Stimulated activated CD4-positive, alpha-beta T cell treated with anti-CD3 and anti-CD28 coated beads, TNF-alpha, amount 100 ng/mL, for 4 hours (primary cell): ENCODE measurements around the gene DOCK9.

ENCODE experiments used
- DNase-seq, 3 experiments: peaks; one replicate each; pipeline ENCODE4 v3.0.0-alpha.2; 2020; ENCODE audit warnings: low read depth in 3 of 3

The DOCK9 gene

DNA sequence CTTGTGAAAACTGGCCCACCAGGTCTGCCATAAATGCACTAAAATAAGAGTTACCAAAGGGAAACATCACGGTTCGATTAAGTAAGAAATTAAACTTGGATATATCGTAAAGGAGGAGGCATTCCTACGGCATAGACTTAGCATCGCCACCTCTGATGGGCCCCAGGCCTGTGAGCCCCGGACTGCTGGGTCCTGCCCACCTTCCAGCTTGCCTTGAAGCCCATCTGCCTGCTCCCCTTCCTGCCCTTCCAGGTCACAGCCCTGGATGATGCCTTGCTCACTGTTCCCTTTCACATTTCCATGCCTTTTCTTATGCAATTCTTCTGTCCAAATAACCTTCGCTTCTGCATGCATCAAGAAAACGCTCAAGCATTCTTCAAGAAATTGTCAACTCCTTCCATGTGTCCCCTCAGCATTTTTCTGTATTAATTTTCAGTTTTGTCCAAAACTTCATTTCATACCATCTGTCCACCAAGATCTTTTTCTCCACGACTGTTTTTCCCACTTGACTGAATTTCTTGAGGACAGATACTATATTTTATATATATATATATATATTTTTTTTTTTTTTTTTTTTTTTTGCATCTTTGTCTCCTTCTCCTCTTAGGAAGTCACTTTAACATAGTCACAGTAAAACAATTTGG lies 91.2 kb downstream of the DOCK9 start:
- no peak for DNase-seq

GRCh38 chr13:98885600-98885999 lies 92.3 kb downstream of the DOCK9 start:
- no peak for DNase-seq

GRCh38 chr13:98883998-98884397 lies 93.9 kb downstream of the DOCK9 start:
- DNase-seq: no peak

- DNase-seq: no peak
Observed at GRCh38 chr13:98881390-98881789, 96.5 kb downstream of the DOCK9 start.

- DNase-seq: no peak
Observed at GRCh38 chr13:98880677-98881076, 97.2 kb downstream of the DOCK9 start.

- DNase-seq: no peak
Observed at GRCh38 chr13:98879957-98880356, 97.9 kb downstream of the DOCK9 start.

GRCh38 chr13:98879127-98879520 lies 98.7 kb downstream of the DOCK9 start:
- no peak for DNase-seq

- DNase-seq: no peak
Observed at GRCh38 chr13:98878486-98879126, 99.3 kb downstream of the DOCK9 start.

DNA sequence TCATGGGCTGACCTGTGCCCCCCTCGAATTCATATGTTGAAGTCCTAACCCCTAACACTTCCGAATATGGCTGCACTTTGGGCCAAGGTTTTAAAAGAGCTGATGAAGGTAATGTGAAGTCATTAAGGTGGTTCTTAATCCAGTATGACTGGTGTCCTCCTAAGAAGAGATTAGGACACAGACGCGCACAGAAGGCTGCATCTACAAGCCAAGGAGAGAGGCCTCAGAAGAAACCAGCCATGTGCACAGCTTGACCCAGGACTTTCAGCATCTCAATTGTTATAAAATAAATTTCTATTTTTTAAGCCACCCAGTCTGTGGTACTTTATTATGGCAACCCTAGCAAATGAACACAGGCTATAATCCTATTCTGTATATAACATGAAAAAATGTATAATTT lies 99.9 kb downstream of the DOCK9 start:
- no peak for DNase-seq

- no peak for DNase-seq
Observed at GRCh38 chr13:98877466-98877865, 100.4 kb downstream of the DOCK9 start.

DNA sequence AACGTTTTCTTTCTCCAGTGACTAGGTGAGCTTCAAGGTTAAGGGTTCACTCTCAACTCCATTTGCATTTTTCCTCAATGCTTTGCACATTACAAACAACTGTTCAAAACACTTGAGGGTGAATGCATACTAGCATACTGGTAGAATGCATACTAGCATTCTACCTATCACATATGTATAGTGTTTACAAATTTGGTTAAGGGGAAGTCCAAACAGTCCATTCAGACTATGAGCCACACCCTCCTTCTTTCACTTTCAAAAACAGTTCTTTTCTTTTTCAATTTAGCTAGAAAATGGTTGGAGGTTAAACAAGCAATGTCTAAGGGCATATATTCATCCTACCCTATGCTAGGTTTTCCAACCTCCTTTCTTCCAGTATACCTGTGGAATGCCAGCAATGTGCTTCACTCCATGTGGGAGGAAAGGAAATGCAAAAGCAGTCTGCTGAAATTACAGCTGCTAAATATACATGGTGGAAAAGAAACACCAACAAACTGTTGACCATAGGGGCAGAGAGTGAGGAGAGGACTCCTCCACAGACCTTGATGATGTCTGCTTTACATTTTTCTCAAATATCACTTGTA lies 102.6 kb downstream of the DOCK9 start:
- DNase-seq: no peak

- no peak for DNase-seq
Observed at GRCh38 chr13:98874029-98874397, 103.9 kb downstream of the DOCK9 start.

DNA sequence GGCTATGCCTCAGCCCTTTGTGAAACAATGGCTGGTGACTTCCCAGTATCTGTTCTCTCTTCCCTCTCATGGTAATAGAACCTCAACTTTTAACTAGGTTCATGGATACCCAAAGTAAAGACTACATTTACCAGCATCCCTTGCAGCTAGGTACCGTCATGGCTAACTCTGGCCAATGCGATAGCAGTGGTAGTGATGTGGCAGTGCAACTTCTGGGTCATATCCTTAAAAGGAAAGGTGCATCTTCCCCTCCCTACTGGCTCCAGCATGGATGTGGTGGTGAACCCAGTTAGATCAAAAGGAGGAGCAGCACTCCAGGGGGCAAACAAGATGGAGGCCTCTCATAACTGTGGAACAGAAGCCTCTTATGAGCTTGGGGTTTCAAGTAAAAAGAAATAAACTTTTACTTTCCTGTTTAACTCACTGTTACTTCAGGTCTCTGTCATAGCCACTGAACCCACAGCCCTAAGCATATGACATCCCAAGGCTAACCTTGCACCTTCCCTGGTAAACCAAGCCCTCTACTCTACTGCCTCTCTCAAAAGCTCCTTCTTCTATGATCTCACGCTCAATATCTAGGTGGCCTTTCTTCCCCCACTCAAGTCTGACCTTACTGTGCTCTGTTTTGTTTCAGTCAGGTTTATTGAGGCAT lies 104.4 kb downstream of the DOCK9 start:
- no peak for DNase-seq

DNA sequence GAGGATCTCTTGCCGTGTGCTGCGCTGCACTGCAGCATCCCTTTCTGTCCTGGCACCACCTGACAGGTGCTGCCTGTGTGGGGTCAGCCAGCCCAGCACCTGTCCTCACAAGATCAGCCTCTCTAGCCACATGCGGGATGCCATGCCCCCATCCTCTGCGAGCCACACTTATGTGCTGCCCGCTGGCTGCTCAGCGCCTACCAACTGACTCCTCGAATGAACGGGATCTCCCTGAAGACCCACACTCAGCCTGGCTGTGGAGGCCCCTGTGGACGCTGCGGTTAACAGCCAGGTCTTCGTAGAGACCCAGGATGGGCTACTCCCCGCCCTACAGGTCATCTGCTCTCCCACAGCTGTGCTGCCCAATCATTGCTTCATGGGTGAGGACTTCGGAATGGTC lies 106.1 kb downstream of the DOCK9 start:
- DNase-seq: no peak

DNA sequence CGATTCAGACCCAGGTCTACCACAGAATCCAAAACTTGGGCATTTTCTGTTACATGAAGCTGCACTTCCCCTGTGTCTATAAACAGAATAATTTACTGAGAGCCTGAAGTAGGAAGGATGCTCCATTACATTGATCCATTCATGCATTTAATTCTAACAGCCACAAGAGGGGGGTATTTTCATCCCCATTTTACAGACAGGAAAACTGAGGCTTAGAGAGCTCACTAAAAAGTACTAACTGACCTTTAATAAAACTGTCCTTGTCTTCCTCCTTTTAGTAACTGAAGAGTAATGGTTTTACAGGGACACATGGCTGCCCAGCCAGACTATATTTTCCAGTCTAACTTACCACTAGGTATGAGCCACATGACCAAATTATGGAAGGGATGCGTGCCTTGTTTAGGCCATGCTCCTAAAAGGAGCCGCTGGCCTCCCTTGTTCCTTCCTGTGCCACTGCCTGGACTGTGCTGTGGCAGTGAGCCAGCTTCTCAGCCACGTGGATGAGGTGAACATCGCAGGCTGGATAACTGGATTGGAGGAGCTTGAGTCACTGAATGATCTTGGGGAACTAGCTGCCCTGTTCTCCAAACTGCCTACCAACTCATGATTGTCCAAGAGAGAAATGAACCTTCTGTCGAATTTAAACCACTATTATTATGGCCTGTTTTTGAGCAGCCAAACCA lies 108.3 kb downstream of the DOCK9 start:
- no peak for DNase-seq

DNA sequence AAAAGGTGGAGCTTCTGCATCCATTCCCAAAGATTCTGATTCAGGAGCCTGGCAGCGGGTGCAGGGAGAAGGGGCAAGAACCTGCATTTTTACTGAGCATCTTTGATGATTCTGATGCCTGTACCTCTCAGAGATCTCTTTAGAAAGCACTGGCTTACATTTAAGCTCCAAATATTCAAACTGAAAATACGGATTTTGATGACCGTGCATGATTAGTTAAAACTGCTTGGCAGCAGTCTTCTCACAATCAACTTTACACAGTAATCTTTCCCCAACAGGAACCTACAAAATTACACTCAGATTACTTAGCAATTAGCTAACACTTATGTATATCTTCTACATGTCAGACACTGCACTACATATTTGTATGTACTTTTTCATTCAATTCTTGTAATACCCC lies 108.9 kb downstream of the DOCK9 start:
- DNase-seq: no peak

DNA sequence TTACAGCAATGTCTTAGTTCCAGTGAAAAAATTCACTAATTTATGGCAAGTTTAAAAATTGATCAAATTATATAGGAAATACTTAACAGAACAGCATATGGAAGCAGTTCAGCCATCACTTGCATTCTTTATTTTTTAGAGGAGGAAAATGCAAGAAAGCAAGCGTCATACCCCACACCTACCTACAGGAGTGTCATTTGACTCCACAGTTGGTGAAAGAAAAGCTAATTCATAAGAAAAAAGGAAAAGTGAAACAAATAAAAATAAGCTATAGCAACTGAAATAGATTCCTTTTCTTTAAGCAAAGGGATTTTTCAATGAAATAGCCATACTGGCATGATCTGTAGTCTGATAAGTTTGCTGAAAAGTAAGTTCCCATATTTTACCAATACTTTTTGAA lies 111.0 kb downstream of the DOCK9 start:
- DNase-seq: no peak

GRCh38 chr13:98860491-98860890 lies 117.4 kb downstream of the DOCK9 start:
- DNase-seq: no peak

DNA sequence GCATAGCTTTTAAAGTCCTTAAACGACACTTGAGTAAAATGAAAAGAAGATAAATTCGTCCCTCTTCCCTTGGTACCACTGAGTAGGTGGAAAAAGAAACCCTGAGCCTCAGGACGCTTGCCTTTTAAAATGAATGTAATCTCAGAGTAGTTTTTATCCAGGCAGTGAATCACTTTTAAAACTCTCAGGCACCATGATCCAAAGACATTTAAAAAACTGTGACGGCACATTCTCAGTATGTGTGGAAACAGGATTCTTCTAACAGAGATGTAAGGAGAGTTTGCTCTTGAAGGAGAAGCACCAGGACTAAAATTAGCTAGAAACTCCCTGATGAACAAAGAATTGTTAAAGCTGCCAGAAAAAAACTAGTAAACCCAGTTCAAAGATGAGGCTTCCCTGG lies 119.7 kb downstream of the DOCK9 start:
- no peak for DNase-seq

DNA sequence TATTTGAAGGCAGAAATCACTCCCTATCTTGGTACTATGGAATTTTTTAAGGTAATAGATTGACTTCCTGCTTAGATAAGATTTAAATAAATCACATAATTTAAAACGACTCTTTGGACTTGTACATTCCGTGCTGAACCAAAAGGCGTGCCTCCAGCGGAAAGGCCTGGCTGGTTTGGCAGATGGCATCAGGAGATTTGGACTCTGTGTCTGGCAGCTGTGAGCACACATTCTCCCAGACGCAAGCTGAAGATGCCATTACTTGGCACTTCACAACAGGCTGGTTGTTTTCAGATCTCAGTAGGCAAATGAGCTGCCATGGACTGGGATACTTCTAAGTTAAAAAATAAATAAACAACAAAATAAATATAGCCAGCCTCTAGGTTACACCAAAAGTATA lies 120.9 kb downstream of the DOCK9 start:
- no peak for DNase-seq

- no peak for DNase-seq
Observed at GRCh38 chr13:98854448-98854847, 123.4 kb downstream of the DOCK9 start.

DNA sequence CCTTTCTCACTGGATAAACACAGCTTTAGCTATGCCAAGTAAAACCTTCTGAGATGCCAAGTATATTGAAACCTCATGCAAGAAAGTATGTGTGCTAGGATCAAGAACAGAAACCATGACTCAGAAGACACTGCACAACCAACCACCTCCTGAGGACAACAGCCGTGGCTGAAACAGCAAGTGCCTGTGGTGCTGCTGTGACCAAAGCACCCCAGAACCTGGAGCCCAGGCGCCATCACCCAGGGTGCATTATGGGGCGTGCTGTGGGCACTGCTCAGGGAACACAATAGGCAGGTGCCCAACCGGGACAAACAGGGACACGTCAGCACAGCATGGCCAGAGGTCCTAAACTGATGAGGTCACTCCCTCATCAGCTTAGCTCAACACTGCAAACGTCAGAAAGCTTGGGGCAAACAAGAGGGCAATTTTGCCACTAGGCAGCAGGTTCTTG lies 124.1 kb downstream of the DOCK9 start:
- peak in 1 of 3 experiments; percentile 6 for DNase-seq
